Peyer's patch (tissue), 4 donors: ENCODE results near the gene UPF2.

Experiments
- CTCF ChIP-seq, 6 experiments: fragments of 450-650 bp in 4 of 6; fragments of 200-600 bp in 2 of 6; sonication (generic) in 1 of 6; IDR thresholded peaks; one replicate each; pipeline ENCODE4 v1.5.1; 2017 to 2019; ENCODE audit warnings: antibody characterized with exemption in 6 of 6, mild to moderate bottlenecking in 3 of 6, moderate library complexity in 1 of 6
- POLR2A ChIP-seq, 2 donors: fragments of 450-650 bp; IDR thresholded peaks; one replicate each; pipeline ENCODE4 v1.5.1; 2017; ENCODE audit warnings: antibody characterized with exemption in 2 of 2, mild to moderate bottlenecking in 2 of 2, moderate library complexity in 2 of 2

- TF ChIP-seq POLR2A (IDR thresholded peaks at IDR 0.05): no peak
- TF ChIP-seq CTCF (IDR thresholded peaks at IDR 0.05): no peak
Observed at GRCh38 chr10:12081470-12081869, 38.9 kb upstream of the UPF2 start.
